ENCODE measurements around the gene MIA2. TPM values are rescaled to one million over a fixed set of nuclear protein-coding genes. Genes with fewer than 3 reads are reported as not detected.

Gene MIA2
- total and polyA plus RNA-seq, 4 donors: 39.2 to 106 (median 56.4) TPM

DNA sequence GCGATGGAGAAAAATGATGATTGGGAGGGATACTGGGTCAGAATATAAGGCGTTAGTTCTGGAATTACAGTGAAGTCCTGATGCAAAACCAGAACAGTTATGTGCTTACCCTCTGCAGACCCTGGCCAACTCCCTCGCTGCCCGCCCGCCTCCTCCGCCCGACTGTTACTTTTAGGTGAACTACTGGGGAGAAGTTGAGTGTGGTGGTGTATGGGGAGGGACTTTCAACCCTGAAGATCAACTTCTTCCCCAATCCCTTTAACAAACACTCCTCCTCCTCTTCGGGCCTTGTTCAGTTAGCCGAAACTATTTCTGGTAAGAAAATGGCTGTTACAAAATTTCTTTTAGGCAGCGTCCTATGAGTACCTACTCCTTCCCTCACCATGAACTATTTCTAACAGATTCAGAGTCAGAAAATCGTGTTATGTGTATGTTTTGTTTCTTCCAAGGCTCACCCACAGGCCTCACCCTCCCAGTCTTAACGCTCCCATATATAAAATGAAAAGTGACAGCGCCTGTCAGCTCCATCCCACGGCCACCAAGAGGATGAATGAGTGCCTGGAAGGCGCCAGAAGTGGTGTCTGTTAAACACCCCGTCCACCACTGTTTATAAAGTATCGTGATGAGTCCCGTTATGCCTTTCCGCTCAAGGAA lies 197.2 kb downstream of the MIA2 start (continued):
- TF ChIP-seq HNF4G (IDR thresholded peaks at IDR 0.05): no peak
- no peak for TF ChIP-seq YY1 (IDR thresholded peaks at IDR 0.05)
- TF ChIP-seq FOXA2 (IDR thresholded peaks at IDR 0.05): no peak

GRCh38 chr14:39431416-39432178 lies 197.9 kb downstream of the MIA2 start:
- peaks cover 4 to 38% (median 23%) of the 10 kb centered on the region in 4 donors for H3K4me1 ChIP-seq (ENCODE audit: control insufficient read depth in 4 of 4, insufficient read depth in 4 of 4, low read length in 3 of 4)
- H3K27me3 ChIP-seq (ENCODE audit: control insufficient read depth in 4 of 4, insufficient read depth in 4 of 4, low read length in 3 of 4): no peaks in the 10 kb centered on the region
- peak overlapping the region; percentile 61 to 90 for H3K9ac ChIP-seq (ENCODE audit: low read depth in 1 of 2, low read length in 2 of 2)
- DNase-seq (ENCODE audit: low spot score): peak; percentile 67
- H3K27ac ChIP-seq (ENCODE audit: low read depth in 1 of 2, low read length in 2 of 2): peak overlapping the region; percentile 96 to 98
- H3K36me3 ChIP-seq (ENCODE audit: control insufficient read depth in 4 of 4, insufficient read depth in 3 of 4, low read depth in 1 of 4, low read length in 3 of 4): no peaks in the 10 kb centered on the region
- peak; percentile 37 for TF ChIP-seq TAF1 (conservative IDR thresholded peaks at IDR 0.05)
- TF ChIP-seq ZBTB33 (IDR thresholded peaks at IDR 0.05): no peak
- H3K9me3 ChIP-seq (ENCODE audit: control insufficient read depth in 4 of 4, low read length in 3 of 4): no peaks in the 10 kb centered on the region
- H3K4me3 ChIP-seq (ENCODE audit: low read depth in 1 of 3, low read length in 3 of 3): peak overlapping the region; percentile 86 to 98 (median 88)
- under 1% methylated on average over 81 of the region's 81 CpGs for WGBS

- H3K27me3 ChIP-seq (ENCODE audit: control insufficient read depth in 4 of 4, insufficient read depth in 4 of 4, low read length in 3 of 4): no peaks in the 10 kb centered on the region
- peak within 1 kb of the TSS; percentile 97 to 98 for H3K27ac ChIP-seq (ENCODE audit: low read depth in 1 of 2, low read length in 2 of 2)
- TF ChIP-seq GABPA (IDR thresholded peaks at IDR 0.05 in 1 of 2, conservative IDR thresholded peaks at IDR 0.05 in 1 of 2): peak; percentile 39 to 81
- peak; percentile 42 to 62 for TF ChIP-seq EGR1 (IDR thresholded peaks at IDR 0.05; ENCODE audit: low read depth in 2 of 2)
- TF ChIP-seq, protein P1, sequence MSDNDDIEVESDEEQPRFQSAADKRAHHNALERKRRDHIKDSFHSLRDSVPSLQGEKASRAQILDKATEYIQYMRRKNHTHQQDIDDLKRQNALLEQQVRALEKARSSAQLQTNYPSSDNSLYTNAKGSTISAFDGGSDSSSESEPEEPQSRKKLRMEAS (IDR thresholded peaks at IDR 0.05): peak; percentile 73
- TF ChIP-seq NR2F2 (IDR thresholded peaks at IDR 0.05): no peak
- no peak for TF ChIP-seq TAF1 (conservative IDR thresholded peaks at IDR 0.05)
- TF ChIP-seq, protein P2, sequence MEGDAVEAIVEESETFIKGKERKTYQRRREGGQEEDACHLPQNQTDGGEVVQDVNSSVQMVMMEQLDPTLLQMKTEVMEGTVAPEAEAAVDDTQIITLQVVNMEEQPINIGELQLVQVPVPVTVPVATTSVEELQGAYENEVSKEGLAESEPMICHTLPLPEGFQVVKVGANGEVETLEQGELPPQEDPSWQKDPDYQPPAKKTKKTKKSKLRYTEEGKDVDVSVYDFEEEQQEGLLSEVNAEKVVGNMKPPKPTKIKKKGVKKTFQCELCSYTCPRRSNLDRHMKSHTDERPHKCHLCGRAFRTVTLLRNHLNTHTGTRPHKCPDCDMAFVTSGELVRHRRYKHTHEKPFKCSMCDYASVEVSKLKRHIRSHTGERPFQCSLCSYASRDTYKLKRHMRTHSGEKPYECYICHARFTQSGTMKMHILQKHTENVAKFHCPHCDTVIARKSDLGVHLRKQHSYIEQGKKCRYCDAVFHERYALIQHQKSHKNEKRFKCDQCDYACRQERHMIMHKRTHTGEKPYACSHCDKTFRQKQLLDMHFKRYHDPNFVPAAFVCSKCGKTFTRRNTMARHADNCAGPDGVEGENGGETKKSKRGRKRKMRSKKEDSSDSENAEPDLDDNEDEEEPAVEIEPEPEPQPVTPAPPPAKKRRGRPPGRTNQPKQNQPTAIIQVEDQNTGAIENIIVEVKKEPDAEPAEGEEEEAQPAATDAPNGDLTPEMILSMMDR (IDR thresholded peaks at IDR 0.05; ENCODE audit: low read depth, low read length, missing input control): no peak
- no peak for TF ChIP-seq JUND (IDR thresholded peaks at IDR 0.05)
- no peak for TF ChIP-seq HNF4A (conservative IDR thresholded peaks at IDR 0.05)
- TF ChIP-seq RXRA (IDR thresholded peaks at IDR 0.05): no peak
- TF ChIP-seq FOXA2 (IDR thresholded peaks at IDR 0.05): no peak
- TF ChIP-seq YY1 (IDR thresholded peaks at IDR 0.05): no peak
- H3K4me1 ChIP-seq (ENCODE audit: control insufficient read depth in 4 of 4, insufficient read depth in 4 of 4, low read length in 3 of 4): peaks cover 4 to 36% (median 19%) of the 10 kb centered on the region in 4 donors
- peak; percentile 97 for DNase-seq (ENCODE audit: low spot score)
- no peaks in the 10 kb centered on the region for H3K36me3 ChIP-seq (ENCODE audit: control insufficient read depth in 4 of 4, insufficient read depth in 3 of 4, low read depth in 1 of 4, low read length in 3 of 4)
- H3K4me3 ChIP-seq (ENCODE audit: low read depth in 1 of 3, low read length in 3 of 3): peak within 1 kb of the TSS; percentile 86 to 98 (median 88)
- no peaks in the 10 kb centered on the region for H3K9me3 ChIP-seq (ENCODE audit: control insufficient read depth in 4 of 4, low read length in 3 of 4)
- peak within 1 kb of the TSS; percentile 85 to 99 for H3K9ac ChIP-seq (ENCODE audit: low read depth in 1 of 2, low read length in 2 of 2)
- under 1% methylated on average over 47 of the region's 47 CpGs for WGBS
These were observed 198.5 kb downstream of the MIA2 start, which contains the start of gene FBXO33 for GRCh38 chr14:39432179-39432618. Gene FBXO33 (minus strand): TSS chr14:39432433. CDS start chr14:39432162, 271 bp downstream.

All from liver (tissue), 9 donors.